Breast epithelium (tissue), 3 donors: ENCODE measurements around the gene VWC2L.

Source experiments
- POLR2AphosphoS5 ChIP-seq, 3 donors: sonication (generic); formaldehyde crosslinking; IDR thresholded peaks; one replicate each; pipeline ENCODE4 v1.6.1; 2017; ENCODE audit warnings: antibody characterized with exemption in 3 of 3
- TF ChIP-seq, protein P1 (sequence below), 3 donors: fragments of 450-650 bp; IDR thresholded peaks; one replicate each; pipeline ENCODE4 v1.5.1; 2016 to 2017; ENCODE audit warnings: antibody characterized with exemption in 3 of 3, mild to moderate bottlenecking in 3 of 3, moderate library complexity in 3 of 3

DNA sequence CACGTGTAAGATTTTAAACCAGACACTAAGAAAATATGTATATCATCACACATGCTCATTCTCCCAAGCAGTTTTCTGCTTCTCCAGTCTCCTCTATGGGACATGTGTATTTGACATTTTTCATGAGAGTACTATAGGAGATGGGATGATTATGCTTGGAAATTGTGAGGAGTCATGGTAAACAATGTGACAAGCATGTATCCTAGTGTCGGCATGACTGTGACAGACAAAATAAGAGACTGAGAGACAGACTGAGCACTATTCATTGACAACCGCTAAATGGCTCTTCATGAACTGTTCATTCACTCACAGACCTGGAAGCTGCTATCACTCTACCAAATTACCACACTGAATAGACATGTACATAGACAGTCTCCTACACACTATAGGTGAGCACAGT, 127.1 kb downstream of the VWC2L start:
- TF ChIP-seq, protein P1, sequence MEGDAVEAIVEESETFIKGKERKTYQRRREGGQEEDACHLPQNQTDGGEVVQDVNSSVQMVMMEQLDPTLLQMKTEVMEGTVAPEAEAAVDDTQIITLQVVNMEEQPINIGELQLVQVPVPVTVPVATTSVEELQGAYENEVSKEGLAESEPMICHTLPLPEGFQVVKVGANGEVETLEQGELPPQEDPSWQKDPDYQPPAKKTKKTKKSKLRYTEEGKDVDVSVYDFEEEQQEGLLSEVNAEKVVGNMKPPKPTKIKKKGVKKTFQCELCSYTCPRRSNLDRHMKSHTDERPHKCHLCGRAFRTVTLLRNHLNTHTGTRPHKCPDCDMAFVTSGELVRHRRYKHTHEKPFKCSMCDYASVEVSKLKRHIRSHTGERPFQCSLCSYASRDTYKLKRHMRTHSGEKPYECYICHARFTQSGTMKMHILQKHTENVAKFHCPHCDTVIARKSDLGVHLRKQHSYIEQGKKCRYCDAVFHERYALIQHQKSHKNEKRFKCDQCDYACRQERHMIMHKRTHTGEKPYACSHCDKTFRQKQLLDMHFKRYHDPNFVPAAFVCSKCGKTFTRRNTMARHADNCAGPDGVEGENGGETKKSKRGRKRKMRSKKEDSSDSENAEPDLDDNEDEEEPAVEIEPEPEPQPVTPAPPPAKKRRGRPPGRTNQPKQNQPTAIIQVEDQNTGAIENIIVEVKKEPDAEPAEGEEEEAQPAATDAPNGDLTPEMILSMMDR (IDR thresholded peaks at IDR 0.05): no peak
- TF ChIP-seq POLR2AphosphoS5 (IDR thresholded peaks at IDR 0.05): no peak
